HCT116 (cell line): ENCODE data around the gene SOCS7. TPM values are rescaled to one million over a fixed set of nuclear protein-coding genes. Genes with fewer than 3 reads are reported as not detected.

Experiments
- ATAC-seq: fragments of 200-7000 bp; cut with Tn5 transposase; 2 replicates; pipeline ENCODE4 v1.9.1; 2020; ENCODE audit warnings: mild to moderate bottlenecking, moderate library complexity
- BruUV-seq: library from RNA; stranded (reverse); fragments of 400-500 nt; replicated peaks from 2 replicates; lab custom pipeline; 2021; lab: Mats Ljungman, UMichigan
- CTCF ChIA-PET: fragments of 300-600 bp; sonication (Branson Sonifier 250); formaldehyde crosslinking; loops from one replicate; lab custom pipeline; 2021; ENCODE audit warnings: antibody characterized with exemption; lab: Charles Lee
- POLR2A ChIA-PET: fragments of 300-600, 350-600 bp; sonication (Branson Sonifier 250); formaldehyde crosslinking; loops from one replicate; lab custom pipeline; 2021; ENCODE audit warnings: antibody characterized with exemption; lab: Charles Lee
- RAD21 ChIA-PET, 2 experiments: fragments of 300-600 bp; sonication (Branson Sonifier 250); formaldehyde crosslinking; loops; one replicate each; lab custom pipeline; 2023; ENCODE audit warnings: low total read pairs in 2 of 2; ENCODE audit not compliant: uncharacterized antibody in 2 of 2, unreplicated experiment in 2 of 2, low non-redundant PET in 1 of 2; lab: Charles Lee
- DNase-seq: peaks from one replicate; pipeline ENCODE4 v3.0.0-alpha.2; 2010; ENCODE audit warnings: low read depth, low spot score
- H2AFZ ChIP-seq: fragments of 200-600 bp; shearing (Covaris generic), sonication (generic); 2 replicates; pipeline ENCODE4 v1.6.1; 2017; ENCODE audit warnings: low read depth, mixed run types, mixed read lengths, antibody characterized with exemption, low read length; ENCODE audit not compliant: poor library complexity, severe bottlenecking
- H3K27ac ChIP-seq: 2 replicates; pipeline ENCODE4 v1.5.1; 2012; ENCODE audit warnings: low read depth, low read length
- H3K27me3 ChIP-seq: fragments of 200-600 bp; sonication (generic); 2 replicates; pipeline ENCODE4 v1.6.1; 2016; ENCODE audit warnings: mixed run types, low read length, mixed read lengths; ENCODE audit not compliant: insufficient read depth
- H3K36me3 ChIP-seq, 2 experiments: fragments of 200-500 bp in 1 of 2; fragments of 200-600 bp in 1 of 2; sonication (Bioruptor generic) in 1 of 2; sonication (generic) in 1 of 2; 2 replicates each; pipeline versions ENCODE4 v1.5.1 to v1.6.1; 2014 to 2016; ENCODE audit warnings: low read length in 2 of 2, inconsistent platforms in 1 of 2, mixed read lengths in 1 of 2, mixed run types in 1 of 2; ENCODE audit not compliant: insufficient read depth in 2 of 2, control insufficient read depth in 1 of 2
- H3K4me1 ChIP-seq, 2 experiments: fragments of 200-600 bp in 1 of 2; sonication (generic) in 1 of 2; 2 replicates each; pipeline versions ENCODE4 v1.5.1 to v1.6.1; 2012 to 2017; ENCODE audit warnings: low read length in 2 of 2, inconsistent platforms in 1 of 2, mild to moderate bottlenecking in 1 of 2, mixed read lengths in 1 of 2, mixed run types in 1 of 2, moderate library complexity in 1 of 2; ENCODE audit not compliant: insufficient read depth in 2 of 2, control insufficient read depth in 1 of 2
- H3K4me2 ChIP-seq: fragments of 200-600 bp; sonication (generic); 2 replicates; pipeline ENCODE4 v1.6.1; 2017; ENCODE audit warnings: mixed run types, low read length, mixed read lengths
- H3K4me3 ChIP-seq, 2 experiments: fragments of 200-600 bp in 1 of 2; sonication (generic) in 1 of 2; replicated peaks in 1 of 2; 2 replicates each; pipeline ENCODE4 v1.5.1; 2011 to 2016; ENCODE audit warnings: low read length in 2 of 2, control low read depth in 1 of 2, low read depth in 1 of 2, mild to moderate bottlenecking in 1 of 2, mixed read lengths in 1 of 2, mixed run types in 1 of 2
- H3K79me2 ChIP-seq: fragments of 200-600 bp; sonication (generic); 2 replicates; pipeline ENCODE4 v1.6.1; 2017; ENCODE audit warnings: mild to moderate bottlenecking, mixed run types, low read length, moderate library complexity, mixed read lengths; ENCODE audit not compliant: insufficient read depth
- H3K9ac ChIP-seq: fragments of 200-600 bp; sonication (generic); 2 replicates; pipeline ENCODE4 v1.6.1; 2016; ENCODE audit warnings: low read length, mixed read lengths
- H3K9me2 ChIP-seq: fragments of 200-600 bp; sonication (generic), shearing (Covaris generic); 2 replicates; pipeline ENCODE4 v1.6.1; 2017; ENCODE audit warnings: mixed run types, mild to moderate bottlenecking, moderate library complexity; ENCODE audit not compliant: insufficient read depth
- H3K9me3 ChIP-seq, 2 experiments: fragments of 200-500 bp in 1 of 2; fragments of 200-600 bp in 1 of 2; sonication (Bioruptor generic) in 1 of 2; sonication (generic) in 1 of 2; 2 replicates each; pipeline ENCODE4 v1.6.1; 2014 to 2017; ENCODE audit warnings: low read length in 2 of 2, mixed read lengths in 2 of 2, inconsistent platforms in 1 of 2, low read depth in 1 of 2, mild to moderate bottlenecking in 1 of 2, mixed run types in 1 of 2, moderate library complexity in 1 of 2; ENCODE audit not compliant: control insufficient read depth in 1 of 2, insufficient read depth in 1 of 2
- H4K20me1 ChIP-seq: fragments of 200-600 bp; sonication (generic), shearing (Covaris generic); 2 replicates; pipeline ENCODE4 v1.6.1; 2017; ENCODE audit warnings: mixed run types, mild to moderate bottlenecking, moderate library complexity; ENCODE audit not compliant: insufficient read depth
- EGR1 ChIP-seq: IDR thresholded peaks from 2 replicates; pipeline ENCODE4 v1.6.1; 2012; ENCODE audit warnings: low read depth
- ELF1 ChIP-seq: IDR thresholded peaks from 2 replicates; pipeline ENCODE4 v1.6.1; 2012; ENCODE audit warnings: low read depth, borderline replicate concordance
- EZH2 ChIP-seq: fragments of 200-600 bp; sonication (generic); IDR thresholded peaks from 2 replicates; pipeline ENCODE4 v1.6.1; 2017; ENCODE audit warnings: antibody characterized with exemption, mixed run types
- FOSL1 ChIP-seq: IDR thresholded peaks from 2 replicates; pipeline ENCODE4 v1.6.1; 2012; ENCODE audit warnings: low read depth
- POLR2A ChIP-seq: IDR thresholded peaks from 2 replicates; pipeline ENCODE4 v1.7.0; 2011; ENCODE audit warnings: borderline replicate concordance; ENCODE audit not compliant: insufficient read depth, insufficient read length; ENCODE audit errors: extremely low read depth
- POLR2AphosphoS5 ChIP-seq: IDR thresholded peaks from 2 replicates; pipeline ENCODE4 v1.6.1; 2011; ENCODE audit warnings: mild to moderate bottlenecking, low read depth, low read length, moderate library complexity
- RAD21 ChIP-seq: IDR thresholded peaks from 2 replicates; pipeline ENCODE4 v1.6.1; 2012; ENCODE audit warnings: low read depth, mild to moderate bottlenecking
- SIN3A ChIP-seq: IDR thresholded peaks from 2 replicates; pipeline ENCODE4 v1.6.1; 2012; ENCODE audit warnings: low read depth
- SP1 ChIP-seq: IDR thresholded peaks from 2 replicates; pipeline ENCODE4 v1.6.1; 2012; ENCODE audit warnings: low read depth
- SRF ChIP-seq: IDR thresholded peaks from 2 replicates; pipeline ENCODE4 v1.6.1; 2012; ENCODE audit warnings: low read depth
- YY1 ChIP-seq: IDR thresholded peaks from 2 replicates; pipeline ENCODE4 v1.6.1; 2011; ENCODE audit warnings: low read length, low read depth, moderate library complexity, mild to moderate bottlenecking; ENCODE audit not compliant: insufficient replicate concordance; ENCODE audit errors: extremely low read depth
- ZFX ChIP-seq: fragments of 450-650 bp; IDR thresholded peaks from 2 replicates; pipeline ENCODE4 v1.6.1; 2017
- ZNF274 ChIP-seq: fragments of 200-500 bp; sonication (Bioruptor generic); IDR thresholded peaks from 2 replicates; pipeline ENCODE4 v1.6.1; 2014; ENCODE audit warnings: mild to moderate bottlenecking, low read depth, low read length, inconsistent platforms
- intact Hi-C: fragments of 100-400 bp; cut with micrococcal nuclease; formaldehyde crosslinking; loops from 2 replicates; pipeline ENCODE4 v1.10.0; 2022
- total RNA-seq: library from RNA; stranded (reverse); gene quantifications from one replicate; pipeline ENCODE4 v1.2.1, GENCODE V29; 2021; ENCODE audit not compliant: unreplicated experiment
- TF ChIP-seq, protein P1 (sequence below): IDR thresholded peaks from 2 replicates; pipeline ENCODE4 v1.6.1; 2012
- TF ChIP-seq, protein P2 (sequence below), 3 experiments: fragments of 200-600 bp in 1 of 3; sonication (generic) in 1 of 3; IDR thresholded peaks in 2 of 3; conservative IDR thresholded peaks in 1 of 3; 2 replicates each; pipeline ENCODE4 v1.5.1; 2012 to 2017; ENCODE audit warnings: low read depth in 2 of 3, low read length in 2 of 3, antibody characterized with exemption in 1 of 3, borderline replicate concordance in 1 of 3, control low read depth in 1 of 3, mild to moderate bottlenecking in 1 of 3, mixed read lengths in 1 of 3, mixed run types in 1 of 3, moderate library complexity in 1 of 3; ENCODE audit not compliant: insufficient read depth in 1 of 3
- TF ChIP-seq, protein P3 (sequence below): IDR thresholded peaks from 2 replicates; pipeline ENCODE4 v1.6.1; 2012; ENCODE audit warnings: low read depth

Gene SOCS7
- total RNA-seq, 1 experiment from 2014 or later = 49.9 TPM

DNA sequence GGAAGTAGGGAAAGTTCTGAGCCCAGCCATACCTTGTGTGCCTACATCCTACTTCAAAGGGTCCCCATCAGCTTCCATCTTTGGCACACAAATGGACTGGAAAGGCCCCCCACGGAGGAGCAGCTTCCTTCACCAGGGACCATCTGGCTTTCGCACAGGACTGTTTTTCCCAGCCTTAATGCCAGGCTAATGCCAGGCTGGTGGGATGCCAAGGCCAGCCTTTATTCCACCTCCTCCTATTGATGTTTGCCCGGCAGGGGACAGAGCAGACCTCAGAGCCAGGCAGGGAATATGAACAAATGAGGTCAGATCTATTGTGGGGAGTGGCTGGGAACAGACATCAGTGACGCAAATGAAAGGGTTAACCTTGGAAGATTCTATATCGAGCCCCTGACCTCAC lies 13.6 kb upstream of the SOCS7 start:
- CTCF ChIA-PET = no interaction called here

More for the DNA sequence above, 13.6 kb upstream of the SOCS7 start:
- Histone ChIP-seq H3K9ac (no peak overlapping the region), H3K36me3 (no peaks in the 10 kb centered on the region), H3K9me3 (no peaks in the 10 kb centered on the region), H2AFZ (no peak overlapping the region), H4K20me1 (no peaks in the 10 kb centered on the region), H3K4me1 (peaks cover 5 to 7% of the 10 kb centered on the region in 2 experiments; a peak in 3 of 4 replicates), H3K79me2 (no peaks in the 10 kb centered on the region), H3K4me3 (no peak overlapping the region), H3K27ac (no peak overlapping the region), H3K4me2 (no peak overlapping the region), H3K27me3 (no peaks in the 10 kb centered on the region), H3K9me2 (no peaks in the 10 kb centered on the region)
- no peak for DNase-seq
- BruUV-seq = no TSS peak
- intact Hi-C loops = no loop called here
- POLR2A ChIA-PET = no interaction called here
- TF ChIP-seq SP1 (no peak), RAD21 (no peak), SIN3A (no peak), EZH2 (no peak), YY1 (no peak), POLR2AphosphoS5 (no peak), ELF1 (no peak), EGR1 (no peak), FOSL1 (no peak), POLR2A (no peak), SRF (no peak), ZFX (no peak), ZNF274 (no peak)
- TF ChIP-seq, protein P1, sequence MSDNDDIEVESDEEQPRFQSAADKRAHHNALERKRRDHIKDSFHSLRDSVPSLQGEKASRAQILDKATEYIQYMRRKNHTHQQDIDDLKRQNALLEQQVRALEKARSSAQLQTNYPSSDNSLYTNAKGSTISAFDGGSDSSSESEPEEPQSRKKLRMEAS = no peak
- TF ChIP-seq, protein P2, sequence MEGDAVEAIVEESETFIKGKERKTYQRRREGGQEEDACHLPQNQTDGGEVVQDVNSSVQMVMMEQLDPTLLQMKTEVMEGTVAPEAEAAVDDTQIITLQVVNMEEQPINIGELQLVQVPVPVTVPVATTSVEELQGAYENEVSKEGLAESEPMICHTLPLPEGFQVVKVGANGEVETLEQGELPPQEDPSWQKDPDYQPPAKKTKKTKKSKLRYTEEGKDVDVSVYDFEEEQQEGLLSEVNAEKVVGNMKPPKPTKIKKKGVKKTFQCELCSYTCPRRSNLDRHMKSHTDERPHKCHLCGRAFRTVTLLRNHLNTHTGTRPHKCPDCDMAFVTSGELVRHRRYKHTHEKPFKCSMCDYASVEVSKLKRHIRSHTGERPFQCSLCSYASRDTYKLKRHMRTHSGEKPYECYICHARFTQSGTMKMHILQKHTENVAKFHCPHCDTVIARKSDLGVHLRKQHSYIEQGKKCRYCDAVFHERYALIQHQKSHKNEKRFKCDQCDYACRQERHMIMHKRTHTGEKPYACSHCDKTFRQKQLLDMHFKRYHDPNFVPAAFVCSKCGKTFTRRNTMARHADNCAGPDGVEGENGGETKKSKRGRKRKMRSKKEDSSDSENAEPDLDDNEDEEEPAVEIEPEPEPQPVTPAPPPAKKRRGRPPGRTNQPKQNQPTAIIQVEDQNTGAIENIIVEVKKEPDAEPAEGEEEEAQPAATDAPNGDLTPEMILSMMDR (IDR thresholded peaks at IDR 0.05 in 2 of 3, conservative IDR thresholded peaks at IDR 0.05 in 1 of 3; ENCODE audit: borderline replicate concordance in 1 of 3, insufficient read depth in 1 of 3, low read depth in 2 of 3, low read length in 2 of 3) = no peak
- TF ChIP-seq, protein P3, sequence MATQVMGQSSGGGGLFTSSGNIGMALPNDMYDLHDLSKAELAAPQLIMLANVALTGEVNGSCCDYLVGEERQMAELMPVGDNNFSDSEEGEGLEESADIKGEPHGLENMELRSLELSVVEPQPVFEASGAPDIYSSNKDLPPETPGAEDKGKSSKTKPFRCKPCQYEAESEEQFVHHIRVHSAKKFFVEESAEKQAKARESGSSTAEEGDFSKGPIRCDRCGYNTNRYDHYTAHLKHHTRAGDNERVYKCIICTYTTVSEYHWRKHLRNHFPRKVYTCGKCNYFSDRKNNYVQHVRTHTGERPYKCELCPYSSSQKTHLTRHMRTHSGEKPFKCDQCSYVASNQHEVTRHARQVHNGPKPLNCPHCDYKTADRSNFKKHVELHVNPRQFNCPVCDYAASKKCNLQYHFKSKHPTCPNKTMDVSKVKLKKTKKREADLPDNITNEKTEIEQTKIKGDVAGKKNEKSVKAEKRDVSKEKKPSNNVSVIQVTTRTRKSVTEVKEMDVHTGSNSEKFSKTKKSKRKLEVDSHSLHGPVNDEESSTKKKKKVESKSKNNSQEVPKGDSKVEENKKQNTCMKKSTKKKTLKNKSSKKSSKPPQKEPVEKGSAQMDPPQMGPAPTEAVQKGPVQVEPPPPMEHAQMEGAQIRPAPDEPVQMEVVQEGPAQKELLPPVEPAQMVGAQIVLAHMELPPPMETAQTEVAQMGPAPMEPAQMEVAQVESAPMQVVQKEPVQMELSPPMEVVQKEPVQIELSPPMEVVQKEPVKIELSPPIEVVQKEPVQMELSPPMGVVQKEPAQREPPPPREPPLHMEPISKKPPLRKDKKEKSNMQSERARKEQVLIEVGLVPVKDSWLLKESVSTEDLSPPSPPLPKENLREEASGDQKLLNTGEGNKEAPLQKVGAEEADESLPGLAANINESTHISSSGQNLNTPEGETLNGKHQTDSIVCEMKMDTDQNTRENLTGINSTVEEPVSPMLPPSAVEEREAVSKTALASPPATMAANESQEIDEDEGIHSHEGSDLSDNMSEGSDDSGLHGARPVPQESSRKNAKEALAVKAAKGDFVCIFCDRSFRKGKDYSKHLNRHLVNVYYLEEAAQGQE = no peak
- RAD21 ChIA-PET = interaction anchor here in 1 of 2 experiments (0.6 kb wide), 1 partner anchor 70 kb away, joined by 3 read pairs; no protein-coding TSS in a partner anchor
- no peak for ATAC-seq
